Liver (tissue), 9 donors: ENCODE measurements around the gene SRPRB. TPM values are rescaled to one million over a fixed set of nuclear protein-coding genes. Genes with fewer than 3 reads are reported as not detected.

Experiments used
- DNase-seq: peaks from one replicate; pipeline ENCODE4 v3.0.0-alpha.2; 2017; ENCODE audit warnings: low spot score
- H3K27ac ChIP-seq, 2 donors: one replicate each; pipeline ENCODE4 v1.7.0; 2013; ENCODE audit warnings: inconsistent platforms in 2 of 2, low read length in 2 of 2, control low read depth in 1 of 2, low read depth in 1 of 2, mild to moderate bottlenecking in 1 of 2
- H3K27me3 ChIP-seq, 4 donors: one replicate each; pipeline versions ENCODE4 v1.6.1 to v1.7.0; 2013; ENCODE audit warnings: low read length in 3 of 4, inconsistent platforms in 1 of 4, mild to moderate bottlenecking in 1 of 4, moderate library complexity in 1 of 4; ENCODE audit not compliant: control insufficient read depth in 4 of 4, insufficient read depth in 4 of 4
- H3K36me3 ChIP-seq, 4 donors: one replicate each; pipeline versions ENCODE4 v1.6.1 to v1.7.0; 2013; ENCODE audit warnings: low read length in 3 of 4, mild to moderate bottlenecking in 3 of 4, low read depth in 1 of 4, moderate library complexity in 1 of 4; ENCODE audit not compliant: control insufficient read depth in 4 of 4, insufficient read depth in 3 of 4
- H3K4me1 ChIP-seq, 4 donors: one replicate each; pipeline versions ENCODE4 v1.6.1 to v1.7.0; 2013; ENCODE audit warnings: low read length in 3 of 4, mild to moderate bottlenecking in 3 of 4, moderate library complexity in 1 of 4; ENCODE audit not compliant: control insufficient read depth in 4 of 4, insufficient read depth in 4 of 4
- H3K4me3 ChIP-seq, 3 donors: one replicate each; pipeline versions ENCODE4 v1.6.1 to v1.7.0; 2013; ENCODE audit warnings: low read length in 3 of 3, control low read depth in 1 of 3, low read depth in 1 of 3, mild to moderate bottlenecking in 1 of 3
- H3K9ac ChIP-seq, 2 donors: one replicate each; pipeline ENCODE4 v1.7.0; 2013; ENCODE audit warnings: low read length in 2 of 2, mild to moderate bottlenecking in 2 of 2, moderate library complexity in 2 of 2, control low read depth in 1 of 2, low read depth in 1 of 2
- H3K9me3 ChIP-seq, 4 donors: one replicate each; pipeline versions ENCODE4 v1.6.1 to v1.7.0; 2013; ENCODE audit warnings: low read length in 3 of 4; ENCODE audit not compliant: control insufficient read depth in 4 of 4
- ATF3 ChIP-seq: IDR thresholded peaks from 2 replicates; pipeline ENCODE4 v1.6.1; 2016; ENCODE audit warnings: antibody characterized with exemption
- EGR1 ChIP-seq, 2 donors: IDR thresholded peaks; 2 replicates each; pipeline ENCODE4 v1.6.1; 2016 to 2018; ENCODE audit warnings: antibody characterized with exemption in 2 of 2, low read depth in 2 of 2
- FOXA1 ChIP-seq: IDR thresholded peaks from 2 replicates; pipeline ENCODE4 v1.6.1; 2016; ENCODE audit warnings: antibody characterized with exemption
- FOXA2 ChIP-seq: IDR thresholded peaks from 2 replicates; pipeline ENCODE4 v1.6.1; 2016; ENCODE audit warnings: antibody characterized with exemption
- GABPA ChIP-seq, 2 donors: IDR thresholded peaks in 1 of 2; conservative IDR thresholded peaks in 1 of 2; 2 replicates each; pipeline ENCODE4 v1.6.1; 2016; ENCODE audit warnings: antibody characterized with exemption in 2 of 2, mild to moderate bottlenecking in 1 of 2, moderate library complexity in 1 of 2
- HNF4A ChIP-seq, 2 donors: conservative IDR thresholded peaks; 2 replicates each; pipeline ENCODE4 v1.6.1; 2016; ENCODE audit warnings: antibody characterized with exemption in 2 of 2, mild to moderate bottlenecking in 2 of 2
- HNF4G ChIP-seq: IDR thresholded peaks from 2 replicates; pipeline ENCODE4 v1.6.1; 2016; ENCODE audit warnings: antibody characterized with exemption
- JUND ChIP-seq, 2 donors: IDR thresholded peaks; 2 replicates each; pipeline ENCODE4 v1.6.1; 2016; ENCODE audit warnings: antibody characterized with exemption in 2 of 2
- MAX ChIP-seq: IDR thresholded peaks from 2 replicates; pipeline ENCODE4 v1.6.1; 2016; ENCODE audit warnings: antibody characterized with exemption
- NR2F2 ChIP-seq: IDR thresholded peaks from 2 replicates; pipeline ENCODE4 v1.6.1; 2016; ENCODE audit warnings: antibody characterized with exemption
- RAD21 ChIP-seq, 2 donors: IDR thresholded peaks; 2 replicates each; pipeline ENCODE4 v1.6.1; 2016; ENCODE audit warnings: antibody characterized with exemption in 2 of 2, mild to moderate bottlenecking in 2 of 2
- RXRA ChIP-seq, 2 donors: IDR thresholded peaks; 2 replicates each; pipeline ENCODE4 v1.6.1; 2017 to 2018; ENCODE audit warnings: antibody characterized with exemption in 2 of 2, mild to moderate bottlenecking in 1 of 2
- SP1 ChIP-seq: IDR thresholded peaks from 2 replicates; pipeline ENCODE4 v1.6.1; 2018; ENCODE audit warnings: antibody characterized with exemption, mild to moderate bottlenecking
- TAF1 ChIP-seq: conservative IDR thresholded peaks from 2 replicates; pipeline ENCODE4 v1.6.1; 2016; ENCODE audit warnings: antibody characterized with exemption, mild to moderate bottlenecking
- YY1 ChIP-seq: IDR thresholded peaks from 2 replicates; pipeline ENCODE4 v1.6.1; 2016; ENCODE audit warnings: antibody characterized with exemption, mild to moderate bottlenecking
- ZBTB33 ChIP-seq: IDR thresholded peaks from 2 replicates; pipeline ENCODE4 v1.6.1; 2016; ENCODE audit warnings: antibody characterized with exemption
- WGBS: extraction: QIAGEN DNeasy Blood & Tissue Kit; methylation state at CpG from one replicate; pipeline ENCODE4 v1.1.7; 2013; 5-methylcytosine and 5-hydroxymethylcytosine counted together
- polyA plus RNA-seq, 2 donors: library from polyadenylated mRNA; stranded (reverse) in 1 of 2; unstranded in 1 of 2; fragments of 200-250 nt in 1 of 2; fragments of >200 nt in 1 of 2; fragmentation: Nextera tagmentation in 1 of 2; extraction: Ambion mirVana in 1 of 2; gene quantifications; one replicate each; pipeline versions ENCODE4 v1.2.1 to v1.2.3, GENCODE V29; 2013 to 2015
- total RNA-seq, 2 donors: library from RNA; depleted of rRNA; stranded (reverse); fragments of >200 nt; gene quantifications; one replicate each; pipeline ENCODE4 v1.2.3, GENCODE V29; 2014
- TF ChIP-seq, protein P1 (sequence below): fragments of 150-350 bp; IDR thresholded peaks from 2 replicates; pipeline ENCODE4 v1.5.1; 2017; ENCODE audit warnings: improper control_type of control experiment, low read depth, low read length; ENCODE audit not compliant: missing input control
- TF ChIP-seq, protein P2 (sequence below): IDR thresholded peaks from 2 replicates; pipeline ENCODE4 v1.6.1; 2016; ENCODE audit warnings: antibody characterized with exemption, mild to moderate bottlenecking
- donor health status: healthy.
- donor health status: healthy.
- donor health status: healthy.
- donor health status: healthy.
- donor health status: healthy.

Gene SRPRB
- total and polyA plus RNA-seq, 4 donors, result 34.7 to 97.6 (median 76.9) TPM

DNA sequence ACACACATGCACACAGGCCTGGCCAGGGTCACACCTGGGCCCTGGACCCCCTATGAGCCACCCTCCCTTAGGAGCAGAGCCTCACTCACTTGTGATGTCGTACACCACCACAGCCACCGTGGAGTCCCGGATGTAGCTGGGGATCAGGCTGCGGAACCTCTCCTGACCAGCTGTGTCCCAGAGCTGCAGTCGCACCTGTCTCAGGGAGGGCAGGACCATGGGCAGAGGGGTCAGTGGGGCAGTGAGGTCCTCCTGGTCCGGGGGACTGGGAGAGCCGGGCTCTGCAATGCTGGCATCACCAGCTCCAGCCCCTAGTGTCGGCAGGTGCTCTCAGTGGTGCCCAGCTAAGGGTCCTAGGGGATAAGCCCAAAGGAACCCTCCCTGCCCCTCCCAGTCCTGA is 35.6 kb downstream of the SRPRB start:
- Histone ChIP-seq H3K4me1 (no peaks in the 10 kb centered on the region), H3K9me3 (peaks cover 0 to 2% (median 1%) of the 10 kb centered on the region in 4 donors), H3K9ac (no peak overlapping the region), H3K4me3 (no peak overlapping the region), H3K27me3 (no peaks in the 10 kb centered on the region), H3K27ac (no peak overlapping the region), H3K36me3 (no peaks in the 10 kb centered on the region)
- TF ChIP-seq SP1, result no peak
- TF ChIP-seq JUND (IDR thresholded peaks at IDR 0.05), result no peak
- TF ChIP-seq, protein P1, sequence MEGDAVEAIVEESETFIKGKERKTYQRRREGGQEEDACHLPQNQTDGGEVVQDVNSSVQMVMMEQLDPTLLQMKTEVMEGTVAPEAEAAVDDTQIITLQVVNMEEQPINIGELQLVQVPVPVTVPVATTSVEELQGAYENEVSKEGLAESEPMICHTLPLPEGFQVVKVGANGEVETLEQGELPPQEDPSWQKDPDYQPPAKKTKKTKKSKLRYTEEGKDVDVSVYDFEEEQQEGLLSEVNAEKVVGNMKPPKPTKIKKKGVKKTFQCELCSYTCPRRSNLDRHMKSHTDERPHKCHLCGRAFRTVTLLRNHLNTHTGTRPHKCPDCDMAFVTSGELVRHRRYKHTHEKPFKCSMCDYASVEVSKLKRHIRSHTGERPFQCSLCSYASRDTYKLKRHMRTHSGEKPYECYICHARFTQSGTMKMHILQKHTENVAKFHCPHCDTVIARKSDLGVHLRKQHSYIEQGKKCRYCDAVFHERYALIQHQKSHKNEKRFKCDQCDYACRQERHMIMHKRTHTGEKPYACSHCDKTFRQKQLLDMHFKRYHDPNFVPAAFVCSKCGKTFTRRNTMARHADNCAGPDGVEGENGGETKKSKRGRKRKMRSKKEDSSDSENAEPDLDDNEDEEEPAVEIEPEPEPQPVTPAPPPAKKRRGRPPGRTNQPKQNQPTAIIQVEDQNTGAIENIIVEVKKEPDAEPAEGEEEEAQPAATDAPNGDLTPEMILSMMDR, result no peak
- TF ChIP-seq ATF3, result no peak
- TF ChIP-seq MAX, result no peak
- TF ChIP-seq YY1, result no peak
- no peak for TF ChIP-seq EGR1 (IDR thresholded peaks at IDR 0.05; ENCODE audit: low read depth in 2 of 2)
- TF ChIP-seq HNF4A (conservative IDR thresholded peaks at IDR 0.05), result no peak
- TF ChIP-seq ZBTB33, result no peak
- TF ChIP-seq GABPA (IDR thresholded peaks at IDR 0.05 in 1 of 2, conservative IDR thresholded peaks at IDR 0.05 in 1 of 2), result no peak
- no peak for TF ChIP-seq RAD21 (IDR thresholded peaks at IDR 0.05)
- TF ChIP-seq FOXA1, result no peak
- no peak for TF ChIP-seq FOXA2
- TF ChIP-seq RXRA (IDR thresholded peaks at IDR 0.05), result no peak
- no peak for TF ChIP-seq HNF4G
- TF ChIP-seq, protein P2, sequence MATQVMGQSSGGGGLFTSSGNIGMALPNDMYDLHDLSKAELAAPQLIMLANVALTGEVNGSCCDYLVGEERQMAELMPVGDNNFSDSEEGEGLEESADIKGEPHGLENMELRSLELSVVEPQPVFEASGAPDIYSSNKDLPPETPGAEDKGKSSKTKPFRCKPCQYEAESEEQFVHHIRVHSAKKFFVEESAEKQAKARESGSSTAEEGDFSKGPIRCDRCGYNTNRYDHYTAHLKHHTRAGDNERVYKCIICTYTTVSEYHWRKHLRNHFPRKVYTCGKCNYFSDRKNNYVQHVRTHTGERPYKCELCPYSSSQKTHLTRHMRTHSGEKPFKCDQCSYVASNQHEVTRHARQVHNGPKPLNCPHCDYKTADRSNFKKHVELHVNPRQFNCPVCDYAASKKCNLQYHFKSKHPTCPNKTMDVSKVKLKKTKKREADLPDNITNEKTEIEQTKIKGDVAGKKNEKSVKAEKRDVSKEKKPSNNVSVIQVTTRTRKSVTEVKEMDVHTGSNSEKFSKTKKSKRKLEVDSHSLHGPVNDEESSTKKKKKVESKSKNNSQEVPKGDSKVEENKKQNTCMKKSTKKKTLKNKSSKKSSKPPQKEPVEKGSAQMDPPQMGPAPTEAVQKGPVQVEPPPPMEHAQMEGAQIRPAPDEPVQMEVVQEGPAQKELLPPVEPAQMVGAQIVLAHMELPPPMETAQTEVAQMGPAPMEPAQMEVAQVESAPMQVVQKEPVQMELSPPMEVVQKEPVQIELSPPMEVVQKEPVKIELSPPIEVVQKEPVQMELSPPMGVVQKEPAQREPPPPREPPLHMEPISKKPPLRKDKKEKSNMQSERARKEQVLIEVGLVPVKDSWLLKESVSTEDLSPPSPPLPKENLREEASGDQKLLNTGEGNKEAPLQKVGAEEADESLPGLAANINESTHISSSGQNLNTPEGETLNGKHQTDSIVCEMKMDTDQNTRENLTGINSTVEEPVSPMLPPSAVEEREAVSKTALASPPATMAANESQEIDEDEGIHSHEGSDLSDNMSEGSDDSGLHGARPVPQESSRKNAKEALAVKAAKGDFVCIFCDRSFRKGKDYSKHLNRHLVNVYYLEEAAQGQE, result no peak
- TF ChIP-seq TAF1, result no peak
- no peak for TF ChIP-seq NR2F2
- 96% methylated on average over 8 of the region's 8 CpGs for WGBS
- DNase-seq, result no peak
